K562 (cell line): ENCODE measurements around the gene PLSCR3. TPM values are rescaled to one million over a fixed set of nuclear protein-coding genes. Genes with fewer than 3 reads are reported as not detected.

ENCODE experiments used
- ATAC-seq: fragments of 200-7000 bp; cut with Tn5 transposase; 3 replicates; pipeline ENCODE4 v1.9.1; 2020; ENCODE audit warnings: moderate library complexity
- BruUV-seq: library from RNA; stranded (reverse); fragments of 400-500 nt; replicated peaks from 2 replicates; lab custom pipeline; 2021; lab: Mats Ljungman, UMichigan
- CTCF ChIA-PET: fragments of 300-600 bp; formaldehyde crosslinking; extraction: SDS; loops from one replicate; lab custom pipeline; 2021; ENCODE audit warnings: low intra/inter-chr PET ratio; lab: Yijun Ruan, JAX
- POLR2A ChIA-PET: fragments of 300-600, 350-650 bp; sonication (Branson Sonifier 250); formaldehyde crosslinking; extraction: SDS; loops from one replicate; lab custom pipeline; 2021; ENCODE audit warnings: antibody characterized with exemption, inconsistent platforms; lab: Yijun Ruan, JAX
- DNase-seq, 4 experiments: peaks; one replicate each; pipeline versions ENCODE4 v3.0.0 to v3.0.0-alpha.2; 2011 to 2018; ENCODE audit warnings: low spot score in 3 of 4, mixed read lengths in 3 of 4; ENCODE audit errors: extremely low read depth in 1 of 4
- FAIRE-seq: peaks from 2 replicates; lab custom pipeline; 2011; peaks lifted over from hg19 to GRCh38; lab: Jason Lieb, UNC
- H2AFZ ChIP-seq: 2 replicates; pipeline ENCODE4 v1.6.0; 2011; ENCODE audit warnings: low read depth, low read length, control low read depth, inconsistent platforms
- H3K27ac ChIP-seq: fragments of 200-600 bp; 3 replicates; pipeline ENCODE4 v1.8.0; 2011; ENCODE audit warnings: low read depth, mild to moderate bottlenecking, control low read depth, inconsistent platforms, low read length, moderate library complexity, mixed read lengths; ENCODE audit errors: extremely low read depth
- H3K27me3 ChIP-seq, 2 experiments: fragments of 300-600 bp in 1 of 2; 2 replicates in 1 of 2; 3 replicates in 1 of 2; pipeline versions ENCODE4 v1.6.0 to v1.8.0; 2011; ENCODE audit warnings: inconsistent platforms in 2 of 2, low read length in 2 of 2, mild to moderate bottlenecking in 1 of 2, mixed read lengths in 1 of 2, moderate library complexity in 1 of 2; ENCODE audit not compliant: control insufficient read depth in 2 of 2, insufficient read depth in 2 of 2
- H3K36me3 ChIP-seq: fragments of 300-600 bp; 3 replicates; pipeline ENCODE4 v1.8.0; 2011; ENCODE audit warnings: mild to moderate bottlenecking, low read length, inconsistent platforms; ENCODE audit not compliant: control insufficient read depth, insufficient read depth
- H3K4me1 ChIP-seq, 2 experiments: fragments of 200-600 bp in 1 of 2; replicated peaks in 1 of 2; 2 replicates in 1 of 2; 3 replicates in 1 of 2; pipeline versions ENCODE4 v1.5.1 to v1.8.0; 2011; ENCODE audit warnings: inconsistent platforms in 2 of 2, low read length in 2 of 2, mild to moderate bottlenecking in 1 of 2, mixed read lengths in 1 of 2, moderate library complexity in 1 of 2; ENCODE audit not compliant: control insufficient read depth in 2 of 2, insufficient read depth in 2 of 2
- H3K4me2 ChIP-seq: 2 replicates; pipeline ENCODE4 v1.6.1; 2011; ENCODE audit warnings: low read length, control low read depth, inconsistent platforms, mixed read lengths; ENCODE audit not compliant: insufficient read depth
- H3K4me3 ChIP-seq: fragments of 200-600 bp; sonication (generic), shearing (Covaris generic); 2 replicates; pipeline ENCODE4 v1.5.1; 2016; ENCODE audit warnings: control low read depth, inconsistent platforms
- H3K79me2 ChIP-seq: fragments of 200-600 bp; 3 replicates; pipeline ENCODE4 v1.8.0; 2011; ENCODE audit warnings: low read length, inconsistent platforms; ENCODE audit not compliant: control insufficient read depth, insufficient read depth
- H3K9ac ChIP-seq, 2 experiments: 2 replicates each; pipeline versions ENCODE4 v1.6.0 to v1.6.1; 2011; ENCODE audit warnings: low read depth in 2 of 2, low read length in 2 of 2, control low read depth in 1 of 2, inconsistent platforms in 1 of 2, mild to moderate bottlenecking in 1 of 2, mixed read lengths in 1 of 2; ENCODE audit not compliant: insufficient read depth in 1 of 2
- H3K9me1 ChIP-seq: one replicate; pipeline ENCODE4 v1.6.0; 2011; ENCODE audit warnings: inconsistent platforms, mild to moderate bottlenecking, low read length, moderate library complexity; ENCODE audit not compliant: control insufficient read depth, insufficient read depth
- H3K9me3 ChIP-seq: replicated peaks from 2 replicates; pipeline ENCODE4 v1.5.1; 2011; ENCODE audit warnings: low read depth, low read length, inconsistent platforms; ENCODE audit not compliant: control insufficient read depth, insufficient read depth
- H4K20me1 ChIP-seq: replicated peaks from 2 replicates; pipeline ENCODE4 v1.6.1; 2011; ENCODE audit warnings: low read length, inconsistent platforms, mixed read lengths; ENCODE audit not compliant: control insufficient read depth, insufficient read depth
- BACH1 ChIP-seq: fragments of 200-800 bp; sonication (Bioruptor generic); IDR thresholded peaks from 2 replicates; pipeline ENCODE4 v1.6.1; 2016; ENCODE audit warnings: missing genetic modification characterization, missing compliant biosample characterization
- BDP1 ChIP-seq: IDR thresholded peaks from 3 replicates; pipeline ENCODE4 v1.6.1; 2011; ENCODE audit not compliant: insufficient read length, insufficient read depth
- CXXC5 ChIP-seq: fragments of 250-450 bp; sonication (Bioruptor Pico); IDR thresholded peaks from 2 replicates; pipeline ENCODE4 v1.8.0; 2022; ENCODE audit warnings: inconsistent platforms, mild to moderate bottlenecking, moderate library complexity
- DLX4 ChIP-seq: fragments of 250-450 bp; sonication (Bioruptor Pico); IDR thresholded peaks from 2 replicates; pipeline ENCODE4 v1.6.1; 2021; ENCODE audit warnings: mild to moderate bottlenecking
- FOXP1 ChIP-seq: sonication (generic); formaldehyde crosslinking; IDR thresholded peaks from 2 replicates; pipeline ENCODE4 v1.8.0; 2022; ENCODE audit warnings: mild to moderate bottlenecking, missing genetic modification reagents
- HOMEZ ChIP-seq: fragments of 250-450 bp; sonication (Bioruptor Pico); IDR thresholded peaks from 2 replicates; pipeline ENCODE4 v1.4.0; 2020; ENCODE audit warnings: mild to moderate bottlenecking, moderate library complexity
- MEF2A ChIP-seq: IDR thresholded peaks from 2 replicates; pipeline ENCODE4 v1.6.1; 2011; ENCODE audit warnings: low read depth, mild to moderate bottlenecking, low read length, moderate library complexity; ENCODE audit not compliant: control insufficient read depth
- MEF2D ChIP-seq: conservative IDR thresholded peaks from 2 replicates; pipeline ENCODE4 v1.6.1; 2016; ENCODE audit warnings: low read depth, missing genetic modification characterization, missing compliant biosample characterization
- NCOA4 ChIP-seq: fragments of 450-650 bp; IDR thresholded peaks from 2 replicates; pipeline ENCODE4 v1.6.1; 2018; ENCODE audit warnings: mild to moderate bottlenecking; ENCODE audit not compliant: partially characterized antibody
- RBM34 ChIP-seq: fragments of 200-400 bp; formaldehyde crosslinking; IDR thresholded peaks from 2 replicates; pipeline ENCODE4 v1.6.1; 2018; ENCODE audit warnings: low read length, borderline replicate concordance; ENCODE audit not compliant: insufficient read depth
- SMARCC2 ChIP-seq: fragments of 450-650 bp; IDR thresholded peaks from 2 replicates; pipeline ENCODE4 v1.6.1; 2017; ENCODE audit warnings: antibody characterized with exemption, moderate library complexity, mild to moderate bottlenecking, low read depth
- ZNF212 ChIP-seq: fragments of 450-650 bp; formaldehyde crosslinking; IDR thresholded peaks from 2 replicates; pipeline ENCODE4 v1.4.0; 2020; ENCODE audit warnings: mild to moderate bottlenecking
- WGBS: fragments of 100-300 bp; shearing (Covaris generic); methylation state at CpG from one replicate; pipeline ENCODE4 v1.1.6; 2016; ENCODE audit warnings: low coverage, mixed read lengths; ENCODE audit not compliant: insufficient coverage; ENCODE audit errors: missing lambda C conversion rate; 5-methylcytosine and 5-hydroxymethylcytosine counted together
- in situ Hi-C: fragments of 300-500 bp; cut with MboI; formaldehyde crosslinking; loops from 4 replicates; pipeline ENCODE4 v1.15.0; 2018; ENCODE audit warnings: inconsistent platforms, mixed read lengths
- intact Hi-C: fragments of 100-400 bp; cut with micrococcal nuclease; formaldehyde crosslinking; loops from 2 replicates; pipeline ENCODE4 v1.14.2; 2022
- polyA plus RNA-seq, 8 experiments: library from polyadenylated mRNA; depleted of rRNA in 4 of 8; stranded (reverse) in 5 of 8; unstranded in 3 of 8; fragments of >200 nt; fragmentation: Nextera tagmentation in 2 of 8; fragmentation: Illumina TruSeq in 1 of 8; extraction: Ambion mirVana in 2 of 8; extraction: Trizol in 1 of 8; gene quantifications; 2 replicates each; pipeline versions ENCODE4 v1.2.1 to v1.2.3, GENCODE V29; 2011 to 2014; ENCODE audit warnings: inconsistent platforms in 1 of 8, missing spikeins in 1 of 8
- total RNA-seq, 7 experiments: library from RNA; depleted of rRNA in 6 of 7; stranded (reverse); fragments of >200 nt in 6 of 7; fragmentation: Illumina TruSeq in 2 of 7; extraction: Trizol in 2 of 7; gene quantifications; 2 replicates each; pipeline versions ENCODE4 v1.2.1 to v1.2.3, GENCODE V29; 2011 to 2021; ENCODE audit warnings: low replicate concordance in 1 of 7
- TF ChIP-seq, protein P1 (sequence below): fragments of 450-650 bp; formaldehyde crosslinking; IDR thresholded peaks from 2 replicates; pipeline ENCODE4 v1.4.0; 2020; ENCODE audit warnings: mild to moderate bottlenecking, mixed read lengths
- TF ChIP-seq, protein P2 (sequence below): fragments of 450-650 bp; IDR thresholded peaks from 2 replicates; pipeline ENCODE4 v1.6.1; 2018; ENCODE audit warnings: mild to moderate bottlenecking, low read depth; ENCODE audit not compliant: partially characterized antibody

Gene PLSCR3
- total and polyA plus RNA-seq, 9 of the 15 experiments (the other 6 are each of a cell fraction or from before 2014, with no cell fraction given): 3.2 to 16.8 (median 4.5) TPM

GRCh38 chr17:7414837-7415236, 20.5 kb upstream of the PLSCR3 start:
- no TSS peak for BruUV-seq
- Histone ChIP-seq H3K27me3 (no peaks in the 10 kb centered on the region), H3K4me1 (peaks cover 0 to 16% of the 10 kb centered on the region in 2 experiments; a peak in 2 of 5 replicates), H3K79me2 (no peaks in the 10 kb centered on the region), H3K9me3 (no peaks in the 10 kb centered on the region), H3K9me1 (no peaks in the 10 kb centered on the region), H3K27ac (no peak overlapping the region), H2AFZ (no peak overlapping the region), H3K36me3 (no peaks in the 10 kb centered on the region), H4K20me1 (no peaks in the 10 kb centered on the region), H3K4me3 (no peak overlapping the region), H3K4me2 (no peak overlapping the region), H3K9ac (no peak overlapping the region; a peak in 1 of 4 replicates)
- no peak for ATAC-seq
- TF ChIP-seq ZNF212 (CRISPR knock-in tag): no peak
- TF ChIP-seq DLX4: no peak
- no peak for TF ChIP-seq NCOA4
- TF ChIP-seq MEF2D: no peak
- TF ChIP-seq FOXP1 (CRISPR knock-in tag): no peak
- TF ChIP-seq, protein P1, sequence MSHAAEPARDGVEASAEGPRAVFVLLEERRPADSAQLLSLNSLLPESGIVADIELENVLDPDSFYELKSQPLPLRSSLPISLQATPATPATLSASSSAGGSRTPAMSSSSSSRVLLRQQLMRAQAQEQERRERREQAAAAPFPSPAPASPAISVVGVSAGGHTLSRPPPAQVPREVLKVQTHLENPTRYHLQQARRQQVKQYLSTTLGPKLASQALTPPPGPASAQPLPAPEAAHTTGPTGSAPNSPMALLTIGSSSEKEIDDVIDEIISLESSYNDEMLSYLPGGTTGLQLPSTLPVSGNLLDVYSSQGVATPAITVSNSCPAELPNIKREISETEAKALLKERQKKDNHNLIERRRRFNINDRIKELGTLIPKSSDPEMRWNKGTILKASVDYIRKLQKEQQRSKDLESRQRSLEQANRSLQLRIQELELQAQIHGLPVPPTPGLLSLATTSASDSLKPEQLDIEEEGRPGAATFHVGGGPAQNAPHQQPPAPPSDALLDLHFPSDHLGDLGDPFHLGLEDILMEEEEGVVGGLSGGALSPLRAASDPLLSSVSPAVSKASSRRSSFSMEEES: no peak
- no peak for TF ChIP-seq CXXC5
- TF ChIP-seq, protein P2, sequence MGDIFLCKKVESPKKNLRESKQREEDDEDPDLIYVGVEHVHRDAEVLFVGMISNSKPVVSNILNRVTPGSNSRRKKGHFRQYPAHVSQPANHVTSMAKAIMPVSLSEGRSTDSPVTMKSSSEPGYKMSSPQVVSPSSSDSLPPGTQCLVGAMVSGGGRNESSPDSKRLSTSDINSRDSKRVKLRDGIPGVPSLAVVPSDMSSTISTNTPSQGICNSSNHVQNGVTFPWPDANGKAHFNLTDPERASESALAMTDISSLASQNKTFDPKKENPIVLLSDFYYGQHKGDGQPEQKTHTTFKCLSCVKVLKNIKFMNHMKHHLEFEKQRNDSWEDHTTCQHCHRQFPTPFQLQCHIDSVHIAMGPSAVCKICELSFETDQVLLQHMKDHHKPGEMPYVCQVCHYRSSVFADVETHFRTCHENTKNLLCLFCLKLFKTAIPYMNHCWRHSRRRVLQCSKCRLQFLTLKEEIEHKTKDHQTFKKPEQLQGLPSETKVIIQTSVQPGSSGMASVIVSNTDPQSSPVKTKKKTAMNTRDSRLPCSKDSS: no peak
- no peak for TF ChIP-seq SMARCC2
- no peak for TF ChIP-seq MEF2A
- no peak for TF ChIP-seq RBM34
- no peak for TF ChIP-seq HOMEZ
- TF ChIP-seq BACH1 (tag): no peak
- TF ChIP-seq BDP1: no peak
- ChIA-PET CTCF (no interaction called here), POLR2A (no interaction called here)
- DNase-seq: no peak
- intact Hi-C loops (no loop called here), in situ Hi-C loops (no loop called here)
- no peak for FAIRE-seq
- WGBS: 53% methylated on average over 12 of the region's 14 CpGs
